HG03103 (cell line): ENCODE results near the gene PIERCE2.
"Not testable (repeated sequence)": the region's sequence is repeated elsewhere in the genome, so short reads cannot be mapped to it uniquely, and the experiment has no call there.

Experiments used
- ATAC-seq: cut with Tn5 transposase; IDR thresholded peaks from one replicate; pipeline ENCODE4 v1.9.1; 2021; ENCODE audit warnings: low read depth; ENCODE audit not compliant: unreplicated experiment

PIERCE2 gene, protein sequence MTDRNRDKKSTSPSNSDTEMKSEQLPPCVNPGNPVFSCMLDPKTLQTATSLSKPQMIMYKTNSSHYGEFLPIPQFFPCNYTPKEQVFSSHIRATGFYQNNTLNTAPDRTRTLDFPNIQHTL

DNA sequence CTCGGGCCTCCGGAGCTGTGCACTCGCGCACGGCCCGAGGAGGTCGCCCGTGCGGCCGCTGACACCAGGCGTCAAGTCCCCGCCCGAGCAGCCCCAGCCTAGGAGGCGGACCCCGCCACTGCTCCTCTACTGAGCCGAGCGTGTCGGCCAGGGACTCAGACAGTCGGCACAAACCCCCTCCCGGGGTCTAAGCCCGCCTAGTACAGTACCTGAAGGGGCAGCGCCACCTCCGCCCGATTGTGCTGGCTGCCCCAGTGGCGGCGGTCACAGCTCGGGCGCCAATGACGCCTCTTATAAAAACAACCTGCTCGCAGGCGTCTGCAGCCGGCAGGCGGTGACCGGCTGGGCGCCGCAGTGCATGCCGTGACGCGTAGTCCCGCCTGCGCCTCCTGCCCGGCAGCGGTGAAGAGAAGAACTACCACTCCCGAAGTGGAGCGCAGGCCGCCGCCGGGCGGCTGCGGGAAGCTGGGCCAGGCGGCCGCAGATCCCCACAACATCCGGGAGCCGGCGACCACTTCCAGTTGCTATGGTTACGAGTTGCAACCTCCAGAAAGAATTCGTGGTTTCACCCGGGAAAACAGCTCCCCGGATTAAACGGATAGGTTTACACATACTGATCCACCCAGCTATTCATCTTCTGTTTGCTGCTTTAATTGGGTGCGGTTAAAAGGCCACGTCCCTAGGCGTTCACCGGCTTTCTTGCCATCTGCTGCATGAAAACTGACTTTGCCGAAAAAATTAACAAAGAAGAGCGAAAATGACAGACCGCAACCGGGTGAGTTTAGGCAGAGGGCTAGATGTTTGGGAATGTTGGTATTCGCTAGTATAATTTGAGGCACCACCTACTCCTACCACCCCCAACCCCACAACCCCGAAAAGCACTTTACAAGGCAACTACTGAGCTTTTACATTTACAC lies at the start of gene PIERCE2, which contains the start of gene CCPG1:
TSS of gene PIERCE2 (plus strand) at position 484 of the 917 bp plus-strand sequence. CDS start at position 758, 274 bp downstream.
TSS of gene CCPG1 (minus strand) at position 348 of the 917 bp plus-strand sequence. CDS start 18,935 bp downstream, outside the sequence.
- ATAC-seq: peak; percentile 93

DNA sequence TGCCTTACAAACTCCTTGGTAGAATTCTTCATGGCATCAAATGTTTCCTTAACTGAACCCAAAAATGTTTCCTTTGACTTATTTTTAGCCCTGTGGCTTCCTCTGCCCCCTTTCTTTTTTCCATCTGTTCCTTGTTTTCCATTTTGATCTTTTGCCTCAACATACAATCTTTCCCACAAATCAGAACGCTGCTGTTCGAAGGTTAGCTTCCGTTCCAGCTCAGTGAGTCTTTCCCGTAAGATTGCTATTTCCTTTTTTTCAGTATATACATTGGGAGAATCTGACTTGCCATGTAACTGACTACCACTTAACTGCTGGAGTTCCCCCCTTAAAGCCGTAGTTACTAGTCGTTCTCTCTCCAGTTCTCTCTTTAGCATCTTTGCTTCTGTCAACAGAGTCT lies 48.0 kb upstream of the PIERCE2 start:
- ATAC-seq: no peak

DNA sequence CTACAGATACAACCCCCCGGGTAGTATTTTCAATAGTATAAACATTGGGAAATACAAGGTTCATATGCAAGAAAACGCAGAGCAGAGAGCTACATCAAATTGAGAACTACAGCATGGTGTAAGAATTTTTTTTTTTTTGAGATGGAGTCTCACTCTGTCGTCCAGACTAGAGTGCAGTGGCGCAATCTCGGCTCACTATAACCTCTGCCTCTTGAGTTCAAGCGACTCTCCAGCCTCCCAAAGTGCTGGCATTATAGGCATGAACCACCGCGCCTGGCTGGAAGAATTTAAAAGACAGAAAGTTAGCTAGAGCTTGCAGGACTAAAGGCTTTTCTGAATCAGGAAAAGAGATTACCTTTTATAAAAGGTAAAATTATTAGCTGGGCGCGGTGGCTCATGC lies 47.2 kb upstream of the PIERCE2 start:
- no peak for ATAC-seq

DNA sequence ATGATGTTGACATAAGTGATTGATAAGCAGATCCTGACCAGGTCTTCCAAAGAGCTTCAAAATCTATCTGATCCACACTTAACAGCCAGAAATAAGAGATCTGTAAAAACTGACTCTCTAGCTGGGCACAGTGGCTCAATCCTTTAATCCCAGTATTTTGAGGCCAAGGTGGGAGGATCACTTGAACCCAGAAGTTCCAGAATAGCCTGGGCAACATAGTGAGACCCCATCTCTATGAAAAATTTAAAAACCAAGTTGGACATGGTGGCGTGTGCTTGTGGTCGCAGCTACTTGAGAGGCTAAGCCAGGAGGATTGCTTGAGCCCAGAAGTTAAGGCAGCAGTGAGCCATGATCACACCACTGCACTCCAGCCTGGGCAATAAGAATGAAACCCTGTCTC lies 45.7 kb upstream of the PIERCE2 start:
- no peak for ATAC-seq

DNA sequence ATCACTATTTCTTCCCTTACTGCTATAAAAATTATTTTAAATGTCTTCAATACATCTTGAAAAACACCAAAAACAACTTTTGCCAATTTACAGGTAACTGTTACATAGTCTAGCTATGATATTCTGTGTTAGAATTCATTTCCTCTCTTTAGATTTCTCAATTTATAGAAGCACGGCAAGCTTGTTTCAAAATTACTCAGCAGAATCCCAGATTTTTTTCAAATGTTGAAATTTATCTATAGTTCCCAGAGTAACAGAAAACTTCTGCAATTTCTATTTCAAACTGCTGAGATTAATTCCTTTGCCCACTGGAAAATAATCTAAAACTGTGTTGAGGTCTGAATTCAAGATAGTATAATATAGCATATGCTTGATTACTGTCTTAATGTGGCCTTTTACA lies 41.3 kb upstream of the PIERCE2 start:
- no peak for ATAC-seq

DNA sequence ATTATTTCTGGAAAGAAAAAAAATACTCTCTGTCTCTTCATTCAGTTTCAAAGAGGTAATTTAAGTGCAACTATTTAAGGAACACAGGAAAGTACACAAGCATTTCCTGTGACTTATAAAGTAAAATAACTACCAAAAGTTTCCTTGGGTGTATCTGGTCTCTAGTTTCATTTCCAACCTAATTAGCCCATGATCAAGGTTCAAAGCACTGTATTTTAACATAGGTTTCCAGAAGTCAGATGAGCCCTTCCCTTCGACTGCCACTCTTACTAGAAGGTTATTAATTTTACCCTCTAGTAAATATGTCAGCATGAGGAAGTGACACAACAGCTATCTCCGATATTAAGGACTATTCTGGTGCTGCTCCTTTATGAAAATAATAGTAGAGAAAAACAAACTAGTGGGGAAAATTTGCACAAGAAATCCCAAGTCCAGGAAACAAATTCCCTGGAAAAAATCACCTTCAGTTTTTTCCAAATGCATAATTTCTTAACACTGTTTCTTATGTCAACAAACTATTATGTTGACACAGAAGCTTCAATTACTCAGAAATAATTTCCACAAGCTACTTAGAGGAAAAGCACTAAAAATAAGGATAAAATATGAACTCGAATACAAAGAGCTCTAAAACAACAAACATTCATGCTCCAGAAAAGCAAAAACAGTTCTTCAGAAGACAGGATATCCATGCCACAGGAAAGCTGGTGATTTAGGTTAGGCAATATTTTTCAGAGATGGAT lies 35.4 kb upstream of the PIERCE2 start:
- ATAC-seq: peak; percentile 52

DNA sequence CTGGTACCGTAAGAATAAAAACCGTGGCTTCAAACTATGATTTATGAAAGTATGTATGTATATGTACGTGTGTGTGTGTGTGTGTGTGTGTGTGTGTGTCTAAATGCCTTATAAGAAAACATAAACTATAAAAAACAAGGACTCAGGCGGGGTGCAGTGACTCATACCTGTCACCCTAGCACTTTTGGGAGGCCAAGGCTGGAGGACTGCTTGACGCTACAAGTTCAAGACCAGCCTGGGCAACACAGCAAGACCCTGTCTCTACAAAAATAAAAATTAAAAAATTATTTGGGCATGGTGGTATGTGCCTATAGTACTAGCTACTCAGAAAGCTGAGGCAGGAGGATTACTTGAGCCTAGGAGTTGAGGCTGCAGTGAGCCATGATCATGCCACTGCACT lies 29.2 kb upstream of the PIERCE2 start:
- ATAC-seq: no peak

DNA sequence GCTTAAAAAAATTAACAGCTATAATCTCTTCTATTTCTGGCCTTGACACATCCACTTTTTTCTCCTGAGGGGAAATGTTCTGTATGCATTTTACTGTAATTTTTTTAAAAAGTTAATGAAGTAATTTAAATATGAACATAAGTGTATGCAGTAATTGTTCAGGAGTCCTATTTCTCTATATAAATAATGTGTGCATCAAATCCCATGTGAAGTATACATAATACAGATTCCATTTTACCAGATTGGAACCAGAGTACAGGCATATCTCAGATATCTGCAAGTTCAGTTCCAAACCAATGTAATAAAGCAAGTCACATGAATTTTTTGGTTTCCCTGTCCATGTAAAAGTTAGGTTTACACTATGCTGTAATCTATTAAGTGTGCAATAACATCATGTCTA lies 26.7 kb upstream of the PIERCE2 start:
- no peak for ATAC-seq

DNA sequence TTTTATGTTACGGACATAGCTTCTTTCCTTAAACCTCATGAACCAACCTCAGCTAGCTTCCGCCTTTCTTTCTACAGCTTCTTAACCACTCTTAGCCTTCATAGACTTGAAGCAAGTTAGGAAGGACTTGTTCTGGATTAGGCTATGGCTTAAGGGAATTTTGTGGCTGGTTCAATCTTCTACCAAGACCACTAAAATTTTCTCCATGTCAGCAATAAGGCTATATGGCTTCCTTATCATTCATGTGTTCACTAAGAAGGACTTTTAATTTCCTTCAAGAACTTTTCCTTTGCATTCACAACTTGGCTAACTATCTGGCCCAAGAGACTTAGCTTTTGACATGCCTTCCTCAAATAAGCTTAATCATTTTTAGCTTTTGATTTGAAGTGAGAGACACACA lies 24.6 kb upstream of the PIERCE2 start:
- no peak for ATAC-seq

DNA sequence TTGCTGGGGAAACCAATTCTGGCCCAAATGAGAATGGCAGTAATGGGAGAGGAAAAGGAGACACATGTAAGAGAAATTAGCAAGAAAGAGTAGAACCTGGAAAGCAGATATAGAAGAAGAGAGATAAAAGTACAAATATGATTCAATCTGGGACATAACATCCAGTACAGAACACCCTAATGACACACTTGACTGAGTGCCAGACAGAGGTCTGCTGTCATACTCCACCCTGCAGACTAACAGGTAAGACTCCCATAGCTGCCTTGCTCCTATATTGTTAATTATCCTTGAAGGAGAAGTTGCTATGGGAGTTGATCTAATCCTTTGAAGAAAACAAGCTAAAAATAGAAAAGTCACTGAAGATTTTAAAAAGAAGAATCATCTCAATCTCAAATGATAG lies 21.3 kb upstream of the PIERCE2 start:
- no peak for ATAC-seq

DNA sequence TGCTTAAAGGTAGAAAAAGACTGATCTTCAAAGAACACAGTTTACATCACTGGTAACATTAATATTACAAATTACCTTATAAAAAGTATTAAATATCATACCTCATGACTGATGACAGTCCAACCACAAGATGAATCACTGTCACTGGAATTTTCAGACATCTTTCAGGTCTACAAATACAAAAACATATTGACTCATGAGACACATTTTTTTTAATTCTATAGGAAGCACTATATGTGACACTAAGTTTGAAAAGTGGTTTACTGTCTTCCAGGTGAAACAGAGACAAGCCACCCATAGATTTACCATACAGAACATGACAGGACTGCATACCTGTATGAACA lies 19.1 kb upstream of the PIERCE2 start:
- ATAC-seq: no peak

DNA sequence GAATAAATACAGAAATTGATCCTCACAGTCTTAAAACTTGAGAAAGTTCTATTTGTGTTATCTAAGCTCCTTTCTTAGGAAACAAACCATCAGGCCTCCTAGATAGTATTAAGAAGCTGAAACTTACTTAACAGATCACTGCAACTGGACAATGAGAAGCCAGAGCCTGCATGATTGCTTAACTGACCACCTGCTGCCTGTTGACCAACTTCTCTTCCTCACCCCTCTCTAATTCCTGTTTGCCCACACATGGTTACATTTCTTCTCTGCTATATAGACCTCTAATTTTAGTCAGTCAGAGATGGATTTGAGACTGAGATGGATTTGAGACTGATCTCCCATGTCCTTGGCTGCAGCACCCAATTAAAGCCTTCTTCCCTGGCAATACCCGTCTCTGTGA lies 13.6 kb upstream of the PIERCE2 start:
- no peak for ATAC-seq

DNA sequence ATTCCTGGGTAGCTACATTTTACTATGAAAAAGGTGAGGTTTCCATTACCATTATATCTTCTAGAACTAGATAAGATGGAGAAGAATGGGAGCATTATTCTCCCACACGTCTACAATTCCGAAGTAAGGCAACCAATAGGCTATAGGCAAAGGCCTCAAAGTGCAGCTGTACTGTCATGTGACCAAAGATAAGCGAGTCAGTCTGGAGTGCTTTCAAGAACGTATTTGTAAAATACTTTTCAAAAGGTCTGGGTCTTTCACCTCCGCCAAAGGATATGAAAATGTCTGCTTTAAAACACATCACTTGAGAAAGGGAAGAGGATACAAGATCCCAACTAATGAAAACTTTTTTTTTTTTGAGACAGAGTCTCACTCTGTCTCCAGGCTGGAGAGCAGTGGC lies 10.1 kb upstream of the PIERCE2 start:
- no peak for ATAC-seq

DNA sequence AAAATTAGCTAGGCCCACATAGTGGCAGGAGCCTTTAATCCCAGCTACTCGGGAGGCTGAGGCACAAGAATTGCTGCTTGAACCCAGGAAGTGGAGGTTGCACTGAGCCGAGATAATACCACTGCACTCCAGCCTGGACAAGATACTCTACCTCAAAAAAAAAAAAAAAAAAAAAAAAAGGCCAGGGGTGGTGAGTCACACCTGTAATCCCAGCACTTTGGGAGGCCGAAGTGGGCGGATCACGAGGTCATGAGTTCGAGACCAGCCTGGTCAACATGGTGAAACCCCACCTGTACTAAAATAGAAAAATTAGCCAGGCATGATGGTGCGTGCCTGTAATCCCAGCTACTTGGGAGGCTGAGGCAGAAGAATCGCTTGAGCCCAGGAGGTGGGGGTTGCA lies 8.2 kb upstream of the PIERCE2 start:
- ATAC-seq: not testable (repeated sequence)

DNA sequence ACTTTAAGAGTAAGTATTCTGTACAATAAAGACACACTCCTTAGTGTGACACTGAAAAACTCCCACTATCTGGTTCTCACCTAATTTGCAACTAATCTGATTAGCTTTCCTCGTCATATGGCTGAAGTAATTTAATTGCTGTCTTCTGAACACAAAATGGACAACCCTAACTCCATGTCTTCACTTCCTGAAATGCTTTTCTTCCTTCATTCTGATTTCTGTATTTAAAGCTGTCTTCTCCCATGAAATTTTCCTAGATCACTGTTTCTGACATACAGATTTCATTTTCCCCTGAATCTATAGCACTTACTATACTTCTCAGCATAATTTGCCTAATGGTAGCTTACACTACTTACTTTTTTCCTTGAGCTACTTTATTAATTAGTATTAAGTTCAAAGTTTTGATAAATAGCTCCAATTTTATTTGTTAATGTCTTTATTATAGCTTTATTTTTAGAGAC lies 6.5 kb upstream of the PIERCE2 start:
- no peak for ATAC-seq

DNA sequence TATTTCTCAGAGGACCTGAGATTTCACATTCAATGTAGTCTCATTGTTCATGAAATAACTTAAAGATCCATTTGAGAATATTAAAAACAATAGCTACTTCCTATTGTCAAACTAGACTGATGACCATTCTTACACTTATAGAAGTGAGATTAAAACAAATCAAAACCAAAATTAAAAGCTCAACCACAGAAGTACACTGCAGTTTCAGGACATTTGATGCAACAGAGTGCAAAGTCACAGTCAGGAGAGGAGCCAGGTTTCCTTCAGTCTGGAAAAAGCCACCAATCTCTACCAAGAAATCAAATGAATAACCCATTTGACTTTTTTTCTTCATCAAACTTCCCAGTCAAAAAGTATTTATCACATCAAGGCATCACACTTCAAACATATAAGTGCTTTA lies 5.6 kb upstream of the PIERCE2 start:
- ATAC-seq: no peak

DNA sequence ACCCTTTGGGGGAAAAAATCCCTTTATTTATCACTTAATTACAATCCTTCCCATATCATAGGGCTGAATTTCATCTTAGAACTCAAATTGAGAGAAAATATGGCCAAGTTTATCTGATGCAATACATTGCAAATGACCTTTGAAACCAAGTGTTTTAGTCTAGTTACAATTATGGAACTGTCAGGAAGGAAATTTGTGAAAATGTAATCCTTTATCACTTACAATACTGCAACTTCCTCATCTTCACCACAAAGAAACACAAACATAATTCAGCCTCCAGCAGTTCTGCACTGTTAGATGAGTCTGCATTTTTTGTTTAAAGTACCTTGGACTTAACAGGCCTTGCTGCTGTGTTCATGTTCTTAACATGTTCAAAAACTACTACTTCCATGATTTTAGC lies 4.8 kb upstream of the PIERCE2 start:
- no peak for ATAC-seq

DNA sequence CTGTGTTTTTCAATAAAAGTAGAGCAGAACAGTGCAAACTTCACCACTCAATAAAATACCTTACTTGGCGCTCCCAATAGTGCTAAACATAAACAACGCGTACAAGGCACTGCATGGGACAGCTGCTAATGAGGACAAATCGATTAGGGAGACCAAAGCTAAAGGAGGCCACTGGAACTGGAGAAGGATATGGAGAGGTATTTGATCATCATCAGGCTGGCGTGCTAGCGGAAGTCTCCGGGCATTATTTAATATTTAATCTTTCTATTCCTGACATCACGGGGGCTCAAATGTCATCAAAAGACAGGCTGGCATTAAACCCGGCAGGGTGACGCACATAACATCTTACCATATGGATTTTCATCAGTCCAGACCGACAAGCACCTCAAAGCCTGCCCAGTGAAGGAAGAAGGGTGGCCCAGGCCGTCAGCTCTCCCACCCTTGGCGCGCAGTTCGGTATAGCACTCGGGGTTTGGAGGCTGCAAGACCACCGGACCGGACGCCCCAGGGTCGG lies 740 bp upstream of the PIERCE2 start:
- peak; percentile 6 for ATAC-seq

DNA sequence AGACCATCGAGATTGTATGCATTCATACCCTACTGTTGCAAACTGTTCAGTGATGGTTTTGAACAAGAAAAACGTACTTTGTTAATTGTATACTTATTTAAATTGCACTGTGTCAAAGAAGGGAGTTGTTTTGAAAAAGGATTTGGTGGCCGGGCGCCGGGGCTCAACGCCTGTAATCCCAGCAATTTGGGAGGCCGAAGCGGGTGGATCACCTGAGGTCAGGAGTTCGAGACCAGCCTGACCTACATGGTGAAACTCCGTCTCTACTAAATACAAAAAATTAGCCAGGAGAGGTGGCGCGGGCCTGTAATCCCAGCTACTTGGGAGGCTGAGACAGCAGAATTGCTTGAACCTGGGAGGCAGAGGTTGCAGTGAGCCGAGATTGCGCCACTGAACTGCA lies 681 bp downstream of the PIERCE2 start:
- ATAC-seq: not testable (repeated sequence)

DNA sequence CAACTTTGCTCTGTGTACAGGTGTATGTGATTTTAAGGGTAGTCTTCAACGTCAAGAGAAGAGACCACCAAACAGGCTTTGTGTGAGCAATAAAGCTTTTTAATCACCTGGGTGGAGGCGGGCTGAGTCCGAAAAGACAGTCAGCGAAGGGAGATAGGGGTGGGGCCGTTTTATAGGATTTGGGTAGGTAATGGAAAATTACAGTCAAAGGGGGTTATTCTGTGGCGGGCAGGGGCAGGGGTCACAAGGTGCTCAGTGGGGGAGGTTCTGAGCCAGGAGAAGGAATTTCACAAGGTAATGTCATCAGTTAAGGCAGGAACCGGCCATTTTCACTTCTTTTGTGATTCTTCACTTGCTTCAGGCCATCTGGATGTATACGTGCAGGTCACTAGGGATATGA lies 9.4 kb downstream of the PIERCE2 start:
- ATAC-seq: not testable (repeated sequence)

DNA sequence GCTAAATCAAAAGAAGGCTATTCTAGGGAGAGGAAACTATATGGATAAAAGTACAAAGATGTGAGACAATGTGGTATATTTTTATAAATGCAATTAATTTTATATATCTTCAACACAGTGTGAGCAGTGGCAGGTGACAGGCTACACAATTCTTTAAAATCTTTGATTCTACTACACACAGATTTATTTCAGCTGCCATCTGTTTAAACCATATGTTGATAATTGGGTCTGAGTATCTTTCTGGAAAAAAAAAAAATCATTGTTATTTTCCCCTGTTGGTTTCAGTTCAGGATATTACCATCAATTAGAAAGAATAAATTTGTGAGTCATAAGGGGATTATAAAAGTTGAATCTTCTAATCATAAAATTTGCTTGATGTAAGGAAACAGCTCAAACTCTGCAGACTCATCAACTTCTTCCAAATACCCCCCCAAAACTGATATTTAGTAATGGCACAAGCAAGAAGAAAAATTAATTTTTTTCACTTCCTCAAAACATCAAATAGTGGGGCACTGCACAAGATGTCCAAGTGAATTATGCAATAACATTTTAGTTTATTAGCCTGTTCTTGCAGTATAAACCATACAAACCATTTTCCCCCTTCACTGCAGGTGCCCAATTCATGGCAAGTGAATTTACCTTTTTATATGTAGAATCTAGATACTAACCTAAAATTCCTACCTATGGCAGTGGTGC lies 12.0 kb downstream of the PIERCE2 start:
- no peak for ATAC-seq
